Measurements from ENCODE around the gene PAQR5. TPM values are rescaled to one million over a fixed set of nuclear protein-coding genes. Genes with fewer than 3 reads are reported as not detected.

The PAQR5 gene
- total RNA-seq, 6 experiments from 2014 or later = 0.28 to 3.0 (median 0.98) TPM

DNA sequence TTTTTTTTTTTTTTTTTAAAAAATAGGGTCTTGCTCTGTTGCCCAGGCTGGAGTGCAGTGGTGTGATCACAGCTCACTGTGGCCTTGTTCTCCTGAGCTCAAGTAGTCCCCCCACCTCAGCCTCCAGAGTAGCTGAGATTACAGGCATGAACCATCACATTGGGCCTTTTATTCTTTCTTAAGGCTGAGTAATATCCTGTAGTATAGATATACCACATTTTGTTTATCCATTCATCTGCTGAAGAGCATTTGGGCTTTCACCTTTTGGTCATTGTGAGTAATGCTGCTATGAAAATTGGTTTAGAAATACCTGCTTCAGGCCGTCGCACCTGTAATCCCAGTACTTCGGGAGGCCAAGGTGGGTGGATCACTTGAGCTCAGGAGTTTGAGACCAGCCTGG is 42.6 kb downstream of the PAQR5 start:
- Histone ChIP-seq H3K9me3 (no peaks in the 10 kb centered on the region), H3K27me3 (no peaks in the 10 kb centered on the region), H3K4me3 (no peak overlapping the region), H3K36me3 (no peaks in the 10 kb centered on the region), H3K27ac (no peak overlapping the region), H3K4me1 (no peaks in the 10 kb centered on the region)
- no peak for DNase-seq
- intact Hi-C loops (cut with DNase I) = no loop called here
- no peak for TF ChIP-seq POLR2A (IDR thresholded peaks at IDR 0.05)
- ATAC-seq = no peak
- WGBS (ENCODE audit: insufficient coverage, low coverage, low lambda C conversion rate, missing lambda C conversion rate) = 100% methylated on average over 3 of the region's 3 CpGs

DNA sequence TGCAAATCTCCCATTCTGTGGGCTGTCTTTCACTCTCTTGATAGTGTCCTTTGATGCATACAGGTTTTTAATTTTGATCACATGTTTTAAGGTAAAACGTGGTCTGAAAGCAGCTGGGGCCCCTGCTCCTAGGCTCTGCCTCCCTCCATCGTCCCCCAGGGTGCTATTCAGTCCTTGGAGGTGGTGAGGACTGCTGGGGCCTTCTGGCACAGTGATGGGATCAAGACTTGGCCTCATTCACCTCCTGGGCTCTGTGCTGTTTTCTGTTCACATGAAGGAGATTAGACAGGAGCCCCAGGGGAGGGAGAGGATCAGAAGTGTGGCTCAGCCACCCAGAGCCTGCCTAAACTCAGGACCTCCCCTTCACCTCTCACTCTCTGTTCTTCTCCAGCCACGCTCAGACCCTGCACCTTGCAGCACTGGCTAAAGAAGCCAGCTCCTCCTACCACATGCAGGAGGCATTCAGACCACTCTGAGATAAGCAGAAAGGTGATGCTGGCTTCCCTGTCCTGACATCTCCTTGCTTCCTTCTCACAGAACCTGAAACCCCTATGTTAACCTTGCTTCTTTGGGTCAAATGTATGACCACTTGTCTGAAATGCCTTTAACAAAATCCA is 43.9 kb downstream of the PAQR5 start:
- TF ChIP-seq POLR2A (IDR thresholded peaks at IDR 0.05) = no peak
- TF ChIP-seq, protein P1, sequence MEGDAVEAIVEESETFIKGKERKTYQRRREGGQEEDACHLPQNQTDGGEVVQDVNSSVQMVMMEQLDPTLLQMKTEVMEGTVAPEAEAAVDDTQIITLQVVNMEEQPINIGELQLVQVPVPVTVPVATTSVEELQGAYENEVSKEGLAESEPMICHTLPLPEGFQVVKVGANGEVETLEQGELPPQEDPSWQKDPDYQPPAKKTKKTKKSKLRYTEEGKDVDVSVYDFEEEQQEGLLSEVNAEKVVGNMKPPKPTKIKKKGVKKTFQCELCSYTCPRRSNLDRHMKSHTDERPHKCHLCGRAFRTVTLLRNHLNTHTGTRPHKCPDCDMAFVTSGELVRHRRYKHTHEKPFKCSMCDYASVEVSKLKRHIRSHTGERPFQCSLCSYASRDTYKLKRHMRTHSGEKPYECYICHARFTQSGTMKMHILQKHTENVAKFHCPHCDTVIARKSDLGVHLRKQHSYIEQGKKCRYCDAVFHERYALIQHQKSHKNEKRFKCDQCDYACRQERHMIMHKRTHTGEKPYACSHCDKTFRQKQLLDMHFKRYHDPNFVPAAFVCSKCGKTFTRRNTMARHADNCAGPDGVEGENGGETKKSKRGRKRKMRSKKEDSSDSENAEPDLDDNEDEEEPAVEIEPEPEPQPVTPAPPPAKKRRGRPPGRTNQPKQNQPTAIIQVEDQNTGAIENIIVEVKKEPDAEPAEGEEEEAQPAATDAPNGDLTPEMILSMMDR (IDR thresholded peaks at IDR 0.05) = no peak
- no peak for DNase-seq
- WGBS (ENCODE audit: insufficient coverage, low coverage, low lambda C conversion rate, missing lambda C conversion rate) = 65% methylated on average over 3 of the region's 3 CpGs

DNA sequence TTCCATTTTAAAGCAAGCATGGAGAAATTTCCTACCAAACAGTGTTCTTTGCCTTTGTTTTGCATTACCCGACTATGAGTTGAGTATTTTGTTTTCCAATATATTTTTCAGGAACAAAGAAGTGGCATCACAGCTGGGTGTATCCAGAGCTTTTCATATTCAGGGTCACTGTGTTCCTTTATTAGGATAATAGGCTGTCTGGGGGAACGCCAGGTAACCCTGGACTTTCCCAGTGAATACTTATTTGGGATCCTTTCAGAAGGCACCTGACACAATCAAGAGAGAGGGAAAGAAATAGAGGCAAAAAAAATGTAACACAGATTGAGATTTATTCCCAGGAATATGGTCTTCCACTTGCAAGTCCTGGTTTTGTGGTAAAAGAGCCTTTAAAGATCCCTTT is 44.4 kb downstream of the PAQR5 start:
- intact Hi-C loops (cut with DNase I) = no loop called here
- no peaks in the 10 kb centered on the region for H3K36me3 ChIP-seq
- no peak overlapping the region for H3K27ac ChIP-seq
- H3K4me1 ChIP-seq = no peaks in the 10 kb centered on the region
- no peak for DNase-seq
- H3K27me3 ChIP-seq = no peaks in the 10 kb centered on the region
- TF ChIP-seq, protein P1 (IDR thresholded peaks at IDR 0.05) = no peak
- TF ChIP-seq POLR2A (IDR thresholded peaks at IDR 0.05) = no peak
- 22% methylated on average over 2 of the region's 2 CpGs for WGBS (ENCODE audit: insufficient coverage, low coverage, low lambda C conversion rate, missing lambda C conversion rate)
- H3K9me3 ChIP-seq = no peaks in the 10 kb centered on the region
- no peak for ATAC-seq
- H3K4me3 ChIP-seq = no peak overlapping the region

More for the DNA sequence above, 43.9 kb downstream of the PAQR5 start:
- H3K27ac ChIP-seq = no peak overlapping the region
- H3K36me3 ChIP-seq = no peaks in the 10 kb centered on the region
- no peaks in the 10 kb centered on the region for H3K27me3 ChIP-seq
- no peaks in the 10 kb centered on the region for H3K9me3 ChIP-seq
- intact Hi-C loops (cut with DNase I) = no loop called here
- H3K4me1 ChIP-seq = no peaks in the 10 kb centered on the region
- no peak overlapping the region for H3K4me3 ChIP-seq
- no peak for ATAC-seq

DNA sequence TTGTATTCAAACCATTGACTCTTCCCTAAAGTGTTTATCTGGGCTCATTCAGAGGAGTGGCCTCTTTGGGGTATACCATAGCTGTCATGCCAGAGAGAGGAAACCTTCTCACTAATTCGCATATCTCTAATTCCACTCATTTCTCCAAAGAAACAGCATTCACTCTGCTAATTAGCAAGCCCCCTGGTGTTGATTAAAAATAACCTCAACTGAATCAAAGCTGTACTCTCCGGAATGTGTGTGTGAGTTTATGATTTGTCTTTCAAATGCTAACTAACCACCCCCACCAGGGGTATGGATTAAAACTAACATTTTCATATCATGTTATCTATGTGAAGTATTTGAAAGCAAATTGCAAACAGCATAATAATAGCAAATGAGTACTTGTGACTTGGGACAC is 45.5 kb downstream of the PAQR5 start:
- TF ChIP-seq, protein P1 (IDR thresholded peaks at IDR 0.05) = no peak
- TF ChIP-seq POLR2A (IDR thresholded peaks at IDR 0.05) = no peak
- H3K4me1 ChIP-seq = no peaks in the 10 kb centered on the region
- ATAC-seq (no peak), DNase-seq (no peak)
- intact Hi-C loops (cut with DNase I) = no loop called here
- H3K4me3 ChIP-seq = no peak overlapping the region
- 89% methylated on average over 2 of the region's 2 CpGs for whole genome bisulfite sequencing (ENCODE audit: insufficient coverage, low coverage, low lambda C conversion rate, missing lambda C conversion rate)
- H3K9me3 ChIP-seq = no peaks in the 10 kb centered on the region
- no peaks in the 10 kb centered on the region for H3K36me3 ChIP-seq
- no peaks in the 10 kb centered on the region for H3K27me3 ChIP-seq
- no peak overlapping the region for H3K27ac ChIP-seq

DNA sequence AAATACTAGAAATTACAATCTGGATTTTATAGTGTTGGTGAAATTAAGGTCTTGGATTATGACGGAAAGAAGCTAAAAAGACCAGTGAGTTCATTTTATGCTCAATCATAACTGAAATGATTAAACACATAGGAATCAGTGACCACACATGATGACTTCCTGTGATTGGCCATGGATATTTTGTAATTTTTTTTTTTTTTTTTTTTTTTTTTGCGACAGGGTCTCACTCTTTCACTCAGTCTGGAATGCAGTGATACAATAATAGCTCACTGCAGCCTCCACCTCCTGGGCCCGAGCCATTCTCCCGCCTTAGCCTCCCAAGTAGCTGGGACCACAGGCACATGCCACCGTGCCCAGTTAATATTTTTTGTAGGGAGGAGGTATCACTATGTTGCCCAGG is 47.4 kb downstream of the PAQR5 start:
- Histone ChIP-seq H3K27ac (no peak overlapping the region), H3K4me3 (no peak overlapping the region), H3K36me3 (no peaks in the 10 kb centered on the region), H3K4me1 (no peaks in the 10 kb centered on the region), H3K27me3 (no peaks in the 10 kb centered on the region), H3K9me3 (no peaks in the 10 kb centered on the region)
- WGBS (ENCODE audit: insufficient coverage, low coverage, low lambda C conversion rate, missing lambda C conversion rate) = 80% methylated on average over 4 of the region's 5 CpGs
- ATAC-seq (no peak), DNase-seq (no peak)
- intact Hi-C loops (cut with DNase I) = no loop called here
- TF ChIP-seq POLR2A (IDR thresholded peaks at IDR 0.05) = no peak
- TF ChIP-seq, protein P1 (IDR thresholded peaks at IDR 0.05) = no peak

Data from right lobe of liver (tissue), 6 donors.